HepG2 (cell line): ENCODE data around the gene IFRD1. TPM values are rescaled to one million over a fixed set of nuclear protein-coding genes. Genes with fewer than 3 reads are reported as not detected.

Experiments
- ATAC-seq: fragments of 200-7000 bp; cut with Tn5 transposase; 3 replicates; pipeline ENCODE4 v1.9.1; 2020; ENCODE audit warnings: mild to moderate bottlenecking, moderate library complexity
- Bru-seq: library from RNA; stranded (reverse); fragments of 400-500 nt; gene quantifications from one replicate; lab custom pipeline; 2021; lab: Mats Ljungman, UMichigan
- BruChase-seq, 2 experiments: library from RNA; stranded (reverse); fragments of 400-500 nt; gene quantifications; one replicate each; lab custom pipeline; 2021; lab: Mats Ljungman, UMichigan
- BruUV-seq: library from RNA; stranded (reverse); fragments of 400-500 nt; replicated peaks from 2 replicates; lab custom pipeline; 2021; lab: Mats Ljungman, UMichigan
- CTCF ChIA-PET: fragments of 300-600 bp; formaldehyde crosslinking; extraction: SDS; loops from one replicate; lab custom pipeline; 2021; ENCODE audit warnings: low total read pairs, inconsistent platforms, low intra/inter-chr PET ratio; lab: Yijun Ruan, JAX
- POLR2A ChIA-PET: fragments of 350-600 bp; sonication (Branson Sonifier 250); formaldehyde crosslinking; loops from one replicate; lab custom pipeline; 2020; ENCODE audit warnings: antibody characterized with exemption, inconsistent platforms; lab: Yijun Ruan, JAX
- DNase-seq: peaks from one replicate; pipeline ENCODE4 v3.0.0-alpha.2; 2015; ENCODE audit warnings: low spot score
- FAIRE-seq: peaks from 3 replicates; lab custom pipeline; 2011; peaks lifted over from hg19 to GRCh38; lab: Jason Lieb, UNC
- H2AFZ ChIP-seq: one replicate; pipeline ENCODE4 v1.6.1; 2011; ENCODE audit warnings: low read length, inconsistent platforms
- H3K27ac ChIP-seq: fragments of 300-600 bp; 3 replicates; pipeline ENCODE4 v1.8.0; 2011; ENCODE audit warnings: mixed run types, mild to moderate bottlenecking, mixed read lengths, low read length, inconsistent platforms; ENCODE audit not compliant: insufficient read depth; ENCODE audit errors: extremely low read length
- H3K27me3 ChIP-seq, 2 experiments: fragments of 200-600 bp in 1 of 2; 2 replicates in 1 of 2; 3 replicates in 1 of 2; pipeline versions ENCODE4 v1.6.0 to v1.8.0; 2011; ENCODE audit warnings: low read length in 2 of 2, mild to moderate bottlenecking in 2 of 2, moderate library complexity in 2 of 2, inconsistent platforms in 1 of 2; ENCODE audit not compliant: insufficient read depth in 2 of 2, control insufficient read depth in 1 of 2
- H3K36me3 ChIP-seq, 2 experiments: fragments of 200-600 bp in 1 of 2; replicated peaks in 1 of 2; 2 replicates in 1 of 2; 3 replicates in 1 of 2; pipeline versions ENCODE4 v1.5.1 to v1.8.0; 2011; ENCODE audit warnings: low read length in 2 of 2, inconsistent platforms in 1 of 2; ENCODE audit not compliant: insufficient read depth in 2 of 2, control insufficient read depth in 1 of 2
- H3K4me1 ChIP-seq: 2 replicates; pipeline ENCODE4 v1.5.1; 2012; ENCODE audit warnings: low read length, inconsistent platforms; ENCODE audit not compliant: insufficient read depth
- H3K4me2 ChIP-seq: 2 replicates; pipeline ENCODE4 v1.6.0; 2011; ENCODE audit warnings: low read depth, low read length, inconsistent platforms
- H3K4me3 ChIP-seq, 3 experiments: fragments of 200-600 bp in 1 of 3; sonication (generic), shearing (Covaris generic) in 1 of 3; replicated peaks in 1 of 3; 2 replicates each; pipeline ENCODE4 v1.5.1; 2011 to 2016; ENCODE audit warnings: low read length in 3 of 3, inconsistent platforms in 2 of 3, low read depth in 2 of 3, mild to moderate bottlenecking in 2 of 3, control low read depth in 1 of 3, mixed read lengths in 1 of 3; ENCODE audit not compliant: insufficient read depth in 1 of 3
- H3K79me2 ChIP-seq: one replicate; pipeline ENCODE4 v1.6.1; 2011; ENCODE audit warnings: low read length, inconsistent platforms; ENCODE audit not compliant: insufficient read depth
- H3K9ac ChIP-seq: 2 replicates; pipeline ENCODE4 v1.6.0; 2011; ENCODE audit warnings: mild to moderate bottlenecking, low read depth, low read length, inconsistent platforms; ENCODE audit not compliant: insufficient read depth
- H3K9me3 ChIP-seq: 2 replicates; pipeline ENCODE4 v1.5.1; 2012; ENCODE audit warnings: mild to moderate bottlenecking, low read length
- H4K20me1 ChIP-seq: 2 replicates; pipeline ENCODE4 v1.6.0; 2011; ENCODE audit warnings: inconsistent platforms, mild to moderate bottlenecking, low read length, moderate library complexity; ENCODE audit not compliant: insufficient read depth
- CREB1 ChIP-seq, 2 experiments: fragments of 450-650 bp in 1 of 2; IDR thresholded peaks; 2 replicates each; pipeline ENCODE4 v1.6.1; 2016 to 2017; ENCODE audit warnings: control low read depth in 1 of 2, mild to moderate bottlenecking in 1 of 2, missing compliant biosample characterization in 1 of 2, missing genetic modification characterization in 1 of 2
- CREM ChIP-seq, 2 experiments: sonication (generic) in 1 of 2; formaldehyde crosslinking in 1 of 2; IDR thresholded peaks; 2 replicates each; pipeline versions ENCODE4 v1.4.0 to v1.6.1; 2016 to 2020; ENCODE audit warnings: antibody characterized with exemption in 1 of 2, mild to moderate bottlenecking in 1 of 2, missing genetic modification reagents in 1 of 2
- MTA1 ChIP-seq: sonication (generic); formaldehyde crosslinking; IDR thresholded peaks from 2 replicates; pipeline ENCODE4 v1.4.0; 2020; ENCODE audit warnings: missing genetic modification reagents, mild to moderate bottlenecking, borderline replicate concordance
- MYC ChIP-seq: sonication (generic); formaldehyde crosslinking; IDR thresholded peaks from 2 replicates; pipeline ENCODE4 v1.9.0; 2021; ENCODE audit warnings: missing genetic modification reagents, borderline replicate concordance
- NFYC ChIP-seq: IDR thresholded peaks from 2 replicates; pipeline ENCODE4 v1.6.1; 2016; ENCODE audit warnings: missing genetic modification reagents, missing compliant biosample characterization
- PAWR ChIP-seq: sonication (generic); formaldehyde crosslinking; IDR thresholded peaks from 2 replicates; pipeline ENCODE4 v1.4.0; 2020; ENCODE audit warnings: missing genetic modification reagents, mild to moderate bottlenecking, borderline replicate concordance
- SMAD1 ChIP-seq: sonication (generic); formaldehyde crosslinking; IDR thresholded peaks from 2 replicates; pipeline ENCODE4 v1.4.0; 2020; ENCODE audit warnings: missing genetic modification reagents, low read depth, mild to moderate bottlenecking, borderline replicate concordance
- TEAD3 ChIP-seq: optimal IDR thresholded peaks from 2 replicates; pipeline ENCODE3; 2016; ENCODE audit warnings: borderline replicate concordance
- YY1 ChIP-seq: IDR thresholded peaks from 2 replicates; pipeline ENCODE4 v1.6.1; 2011; ENCODE audit warnings: low read length, low read depth, moderate library complexity, mild to moderate bottlenecking; ENCODE audit not compliant: insufficient read depth, insufficient replicate concordance
- ZKSCAN8 ChIP-seq: IDR thresholded peaks from 2 replicates; pipeline ENCODE4 v1.6.1; 2016; ENCODE audit warnings: borderline replicate concordance, missing genetic modification reagents, missing compliant biosample characterization
- ZNF207 ChIP-seq: fragments of 450-650 bp; IDR thresholded peaks from 2 replicates; pipeline ENCODE4 v1.6.1; 2016; ENCODE audit warnings: antibody characterized with exemption, borderline replicate concordance
- ZNF782 ChIP-seq: sonication (generic); formaldehyde crosslinking; IDR thresholded peaks from 2 replicates; pipeline ENCODE4 v1.4.0; 2020; ENCODE audit warnings: missing genetic modification reagents, mild to moderate bottlenecking, borderline replicate concordance
- WGBS: methylation state at CpG from one replicate; pipeline ENCODE4 v1.1.6; 2017; ENCODE audit warnings: low lambda C conversion rate; 5-methylcytosine and 5-hydroxymethylcytosine counted together
- in situ Hi-C: cut with HindIII; loops from 2 replicates; pipeline ENCODE4 v1.10.0; 2017; ENCODE audit warnings: low pct_unique_long_range_greater_than_20kb; ENCODE audit not compliant: extremely low pct_ligation_motif_present
- intact Hi-C: fragments of 100-400 bp; cut with micrococcal nuclease; formaldehyde crosslinking; loops from one replicate; pipeline ENCODE4 v1.10.0; 2022; ENCODE audit not compliant: unreplicated experiment
- long read RNA-seq, 2 experiments: library from RNA in 1 of 2; library from polyadenylated mRNA in 1 of 2; stranded (forward) in 1 of 2; unstranded in 1 of 2; transcript quantifications; one replicate each; pipeline ENCODE4 v2.0.0, GENCODE V29; 2019 to 2022
- polyA minus RNA-seq, 3 experiments: library from RNA; depleted of rRNA, polyadenylated mRNA; stranded (reverse); fragments of >200 nt; gene quantifications; 2 replicates each; pipeline ENCODE4 v1.2.3, GENCODE V29; 2011; ENCODE audit warnings: low replicate concordance in 1 of 3
- polyA plus RNA-seq, 8 experiments: library from polyadenylated mRNA; depleted of rRNA in 3 of 8; stranded (reverse) in 7 of 8; unstranded in 1 of 8; fragments of >200 nt; fragmentation: Illumina TruSeq in 4 of 8; extraction: Trizol in 4 of 8; gene quantifications; 2 replicates each; pipeline versions ENCODE4 v1.2.1 to v1.2.3, GENCODE V29; 2011 to 2016; ENCODE audit warnings: low read depth in 4 of 8, missing spikeins in 1 of 8, mixed read lengths in 1 of 8; ENCODE audit not compliant: insufficient read depth in 1 of 8
- total RNA-seq, 5 experiments: library from RNA; depleted of rRNA; stranded (reverse); fragments of >200 nt; fragmentation: Illumina TruSeq; extraction: Trizol; gene quantifications; 2 replicates each; pipeline ENCODE4 v1.2.3, GENCODE V29; 2016; ENCODE audit warnings: low read depth in 1 of 5
- TF ChIP-seq, protein P1 (sequence below): conservative IDR thresholded peaks from 2 replicates; pipeline ENCODE4 v1.6.1; 2018; ENCODE audit warnings: missing genetic modification reagents

Gene IFRD1, protein sequence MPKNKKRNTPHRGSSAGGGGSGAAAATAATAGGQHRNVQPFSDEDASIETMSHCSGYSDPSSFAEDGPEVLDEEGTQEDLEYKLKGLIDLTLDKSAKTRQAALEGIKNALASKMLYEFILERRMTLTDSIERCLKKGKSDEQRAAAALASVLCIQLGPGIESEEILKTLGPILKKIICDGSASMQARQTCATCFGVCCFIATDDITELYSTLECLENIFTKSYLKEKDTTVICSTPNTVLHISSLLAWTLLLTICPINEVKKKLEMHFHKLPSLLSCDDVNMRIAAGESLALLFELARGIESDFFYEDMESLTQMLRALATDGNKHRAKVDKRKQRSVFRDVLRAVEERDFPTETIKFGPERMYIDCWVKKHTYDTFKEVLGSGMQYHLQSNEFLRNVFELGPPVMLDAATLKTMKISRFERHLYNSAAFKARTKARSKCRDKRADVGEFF
- total RNA-seq (2016; rRNA removed; fragmentation: Illumina TruSeq; extraction: Trizol) (55.0 and 55.5 TPM in 2 replicates), polyA plus RNA-seq (2011; rRNA removed) (45.9 and 50.9 TPM in 2 replicates), polyA minus RNA-seq (2011; rRNA and poly(A)+ RNA removed; ENCODE audit: low replicate concordance) (25.6 and 26.3 TPM in 2 replicates), Bru-seq, nascent RNA (percentile 93 among the genes with signal in this experiment), BruChase-seq, experiment 1, labeled RNA remaining after a 6-hour chase (percentile 89 among the genes with signal in this experiment), BruChase-seq, experiment 2, labeled RNA remaining after a 2-hour chase (percentile 91 among the genes with signal in this experiment)
- total RNA-seq (2016; cell fraction: cytosol; rRNA removed; fragmentation: Illumina TruSeq; extraction: Trizol; ENCODE audit: low read depth): 9.5 and 10.7 TPM in 2 replicates
- 56.9 and 60.9 TPM in 2 replicates for total RNA-seq (2016; cell fraction: insoluble cytoplasmic fraction; rRNA removed; fragmentation: Illumina TruSeq; extraction: Trizol)
- 23.2 and 23.9 TPM in 2 replicates for total RNA-seq (2016; cell fraction: membrane; rRNA removed; fragmentation: Illumina TruSeq; extraction: Trizol)
- 81.6 and 82.4 TPM in 2 replicates for total RNA-seq (2016; cell fraction: nucleus; rRNA removed; fragmentation: Illumina TruSeq; extraction: Trizol)
- polyA plus RNA-seq (2011; cell fraction: cytosol; rRNA removed): 18.4 and 29.0 TPM in 2 replicates
- polyA plus RNA-seq (2011; cell fraction: nucleus; rRNA removed): 34.1 and 35.0 TPM in 2 replicates
- polyA plus RNA-seq (2012): 40.2 and 62.6 TPM in 2 replicates
- 5.7 and 6.2 TPM in 2 replicates for polyA plus RNA-seq (2016; cell fraction: cytosol; fragmentation: Illumina TruSeq; extraction: Trizol; ENCODE audit: low read depth)
- polyA plus RNA-seq (2016; cell fraction: insoluble cytoplasmic fraction; fragmentation: Illumina TruSeq; extraction: Trizol; ENCODE audit: low read depth): 46.7 and 52.1 TPM in 2 replicates
- 11.7 and 12.5 TPM in 2 replicates for polyA plus RNA-seq (2016; cell fraction: membrane; fragmentation: Illumina TruSeq; extraction: Trizol; ENCODE audit: low read depth)
- polyA plus RNA-seq (2016; cell fraction: nucleus; fragmentation: Illumina TruSeq; extraction: Trizol; ENCODE audit: insufficient read depth, low read depth): 75.5 and 78.6 TPM in 2 replicates
- polyA minus RNA-seq (2011; cell fraction: cytosol; rRNA and poly(A)+ RNA removed): 18.1 and 20.8 TPM in 2 replicates
- 140 and 146 TPM in 2 replicates for polyA minus RNA-seq (2011; cell fraction: nucleus; rRNA and poly(A)+ RNA removed)
- long read RNA-seq, experiment 1, transcript IFRD1-202 (12 exons, 2,290 nt): major isoform, 33 of 47 reads
- long read RNA-seq, experiment 1, partial matches to known transcripts: 5 of 47 reads
- long read RNA-seq, experiment 1, other reads (novel, unspliced or antisense): 4 of 47 reads
- long read RNA-seq, experiment 2, transcript IFRD1-202 (12 exons, 2,290 nt): major isoform, 59 of 137 reads
- long read RNA-seq, experiment 2, partial matches to known transcripts: 61 of 137 reads
- long read RNA-seq, experiment 2, other reads (novel, unspliced or antisense): 14 of 137 reads

DNA sequence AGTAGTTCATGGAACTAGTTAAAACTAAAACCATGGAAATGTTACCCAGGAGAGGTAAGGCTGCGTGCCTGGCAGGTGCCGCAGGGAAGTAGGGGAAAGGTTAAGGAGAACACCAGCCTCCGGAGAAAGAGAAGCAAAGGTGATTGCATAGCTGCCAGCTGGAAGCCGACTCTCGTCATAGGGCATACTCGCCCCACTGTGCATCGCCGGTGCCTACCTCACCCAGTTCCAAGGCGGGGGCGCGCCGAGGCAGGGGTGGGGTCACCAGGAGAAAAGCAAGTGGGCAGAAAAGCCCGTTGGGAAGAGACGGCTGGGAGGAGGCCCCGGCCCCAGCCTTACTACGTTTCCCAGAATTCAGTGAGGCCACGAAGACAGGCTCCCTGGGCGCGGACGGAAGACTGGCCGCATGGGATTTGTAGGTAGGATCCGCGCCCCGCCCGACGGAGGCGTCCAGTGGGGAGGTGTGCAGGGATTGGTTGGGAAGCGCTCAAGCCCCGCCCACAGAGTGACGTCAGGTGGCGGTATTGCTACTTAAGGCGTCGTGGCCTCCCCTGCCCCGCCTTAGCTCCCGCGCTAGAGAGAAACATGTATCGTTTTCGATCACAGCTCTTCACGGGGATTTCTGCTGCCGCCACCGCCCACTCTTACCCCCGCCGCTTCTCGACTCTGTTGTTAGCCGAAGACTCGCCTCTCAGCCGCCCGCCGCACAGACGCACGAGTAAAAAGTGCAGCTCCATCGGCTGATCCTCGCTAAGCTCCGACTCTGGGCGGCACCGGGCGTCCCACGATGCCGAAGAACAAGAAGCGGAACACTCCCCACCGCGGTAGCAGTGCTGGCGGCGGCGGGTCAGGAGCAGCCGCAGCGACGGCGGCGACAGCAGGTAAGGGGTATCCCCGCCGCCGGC is at the start of gene IFRD1:
TSS of gene IFRD1 (plus strand) at position 559 of the 905 bp plus-strand sequence. CDS start at position 788, 229 bp downstream.
- peak within 1 kb of the TSS; percentile 89 for H3K27ac ChIP-seq
- no peaks in the 10 kb centered on the region; a peak in 1 of 5 replicates for H3K36me3 ChIP-seq
- WGBS: 0% methylated on average over 36 of the region's 73 CpGs
- DNase-seq (peak; percentile 96), ATAC-seq (peak; percentile 91), FAIRE-seq (peak; percentile 94)
- H3K4me3 ChIP-seq: peak within 1 kb of the TSS; percentile 97 to 100 (median 98)
- intact Hi-C loops (loop anchor here (1.0 kb wide), 1 partner anchor 244 kb away; the partner anchor contains the start of genes DOCK4 and ZNF277), in situ Hi-C loops (no loop called here)
- H4K20me1 ChIP-seq: peaks cover 21% of the 10 kb centered on the region
- peaks cover 43% of the 10 kb centered on the region for H3K79me2 ChIP-seq
- H3K4me2 ChIP-seq: peak within 1 kb of the TSS; percentile 88
- CTCF ChIA-PET: no interaction called here
- H3K9me3 ChIP-seq: no peaks in the 10 kb centered on the region
- POLR2A ChIA-PET: interaction anchor here (0.7 to 4.8 kb wide), 14 partner anchors 11 to 519 kb away, joined by 3 to 64 read pairs (median 5); partner anchors contain the start of genes DOCK4 and ZNF277
- H3K9ac ChIP-seq: peak within 1 kb of the TSS; percentile 93
- no peak within 1 kb of the TSS for H2AFZ ChIP-seq
- H3K27me3 ChIP-seq: no peaks in the 10 kb centered on the region; a peak in 1 of 5 replicates
- TSS peak; percentile 68 for BruUV-seq
- peaks cover 41% of the 10 kb centered on the region for H3K4me1 ChIP-seq
- TF ChIP-seq CREB1 (IDR thresholded peaks at IDR 0.05): peak; percentile 97
- peak; percentile 93 for TF ChIP-seq CREB1 (CRISPR knock-in tag; IDR thresholded peaks at IDR 0.05)
- TF ChIP-seq CREM (IDR thresholded peaks at IDR 0.05): peak; percentile 91
- TF ChIP-seq CREM (CRISPR knock-in tag; IDR thresholded peaks at IDR 0.05): peak; percentile 31; the same call in 1 of the 2 replicates
- TF ChIP-seq YY1: peak; percentile 24
- TF ChIP-seq MTA1 (CRISPR knock-in tag): no peak
- TF ChIP-seq MYC: no peak
- TF ChIP-seq NFYC: peak; percentile 83
- TF ChIP-seq TEAD3 (CRISPR knock-in tag): peak; percentile 3
- peak; percentile 18; the same call in 1 of the 2 replicates for TF ChIP-seq ZKSCAN8 (CRISPR knock-in tag)
- TF ChIP-seq, protein P1, sequence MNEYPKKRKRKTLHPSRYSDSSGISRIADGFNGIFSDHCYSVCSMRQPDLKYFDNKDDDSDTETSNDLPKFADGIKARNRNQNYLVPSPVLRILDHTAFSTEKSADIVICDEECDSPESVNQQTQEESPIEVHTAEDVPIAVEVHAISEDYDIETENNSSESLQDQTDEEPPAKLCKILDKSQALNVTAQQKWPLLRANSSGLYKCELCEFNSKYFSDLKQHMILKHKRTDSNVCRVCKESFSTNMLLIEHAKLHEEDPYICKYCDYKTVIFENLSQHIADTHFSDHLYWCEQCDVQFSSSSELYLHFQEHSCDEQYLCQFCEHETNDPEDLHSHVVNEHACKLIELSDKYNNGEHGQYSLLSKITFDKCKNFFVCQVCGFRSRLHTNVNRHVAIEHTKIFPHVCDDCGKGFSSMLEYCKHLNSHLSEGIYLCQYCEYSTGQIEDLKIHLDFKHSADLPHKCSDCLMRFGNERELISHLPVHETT: no peak
- TF ChIP-seq PAWR (CRISPR knock-in tag): no peak
- 0 out of 2 replicates have a peak, but pooled peaks have one; percentile 22 for TF ChIP-seq ZNF782 (CRISPR knock-in tag)
- no peak for TF ChIP-seq ZNF207
- 0 out of 2 replicates have a peak, but pooled peaks have one; percentile 2 for TF ChIP-seq SMAD1 (CRISPR knock-in tag)
